ENCODE data around the gene TSPAN9.

TSPAN9 gene

GRCh38 chr12:3280967-3281366 is 203.8 kb downstream of the TSPAN9 start:
- no peak for DNase-seq

- no peak for DNase-seq
These were observed 204.6 kb downstream of the TSPAN9 start for GRCh38 chr12:3281588-3282383.

GRCh38 chr12:3282384-3282670 is 205.1 kb downstream of the TSPAN9 start:
- DNase-seq, result no peak

- DNase-seq, result no peak
These were observed 206.0 kb downstream of the TSPAN9 start for GRCh38 chr12:3283137-3283680.

- no peak for DNase-seq
These were observed 207.2 kb downstream of the TSPAN9 start for GRCh38 chr12:3284405-3284804.

GRCh38 chr12:3285570-3285969 is 208.4 kb downstream of the TSPAN9 start:
- DNase-seq, result no peak

GRCh38 chr12:3288690-3289089 is 211.5 kb downstream of the TSPAN9 start:
- DNase-seq, result no peak

- no peak for DNase-seq
These were observed 212.5 kb downstream of the TSPAN9 start for GRCh38 chr12:3289702-3290101.

GRCh38 chr12:3291939-3292338 is 214.8 kb downstream of the TSPAN9 start:
- no peak for DNase-seq

GRCh38 chr12:3292677-3293412 is 215.7 kb downstream of the TSPAN9 start:
- no peak for DNase-seq

GRCh38 chr12:3293446-3294161 is 216.4 kb downstream of the TSPAN9 start:
- no peak for DNase-seq

- no peak for DNase-seq
These were observed 217.3 kb downstream of the TSPAN9 start for GRCh38 chr12:3294481-3294911.

- DNase-seq, result no peak
These were observed 218.0 kb downstream of the TSPAN9 start for GRCh38 chr12:3295225-3295624.

- no peak for DNase-seq
These were observed 218.6 kb downstream of the TSPAN9 start for GRCh38 chr12:3295646-3296408.

GRCh38 chr12:3296409-3296701 is 219.2 kb downstream of the TSPAN9 start:
- no peak for DNase-seq

- DNase-seq, result no peak
These were observed 221.4 kb downstream of the TSPAN9 start for GRCh38 chr12:3298603-3299002.

GRCh38 chr12:3299929-3300832 is 223.0 kb downstream of the TSPAN9 start:
- peak; percentile 79 for DNase-seq

- DNase-seq, result no peak
These were observed 223.7 kb downstream of the TSPAN9 start for GRCh38 chr12:3300833-3301401.

- DNase-seq, result no peak
These were observed 225.3 kb downstream of the TSPAN9 start for GRCh38 chr12:3302401-3303041.

GRCh38 chr12:3303410-3304136 is 226.4 kb downstream of the TSPAN9 start:
- no peak for DNase-seq
